ENCODE results near the gene CLIP2. TPM values are rescaled to one million over a fixed set of nuclear protein-coding genes. Genes with fewer than 3 reads are reported as not detected.

Gene CLIP2
- total and polyA plus RNA-seq, 2 donors = 19.7 to 19.9 TPM

GRCh38 chr7:74258639-74259038 is 30.6 kb upstream of the CLIP2 start:
- Histone ChIP-seq H3K4me3 (ENCODE audit: low read depth, low read length) (no peak overlapping the region), H3K4me1 (ENCODE audit: insufficient read depth) (no peaks in the 10 kb centered on the region), H3K27ac (ENCODE audit: low read depth) (no peak overlapping the region), H3K36me3 (ENCODE audit: insufficient read depth) (no peaks in the 10 kb centered on the region)
- WGBS = 71% methylated on average over 9 of the region's 9 CpGs
- no peak for DNase-seq (ENCODE audit: extremely low spot score)

DNA sequence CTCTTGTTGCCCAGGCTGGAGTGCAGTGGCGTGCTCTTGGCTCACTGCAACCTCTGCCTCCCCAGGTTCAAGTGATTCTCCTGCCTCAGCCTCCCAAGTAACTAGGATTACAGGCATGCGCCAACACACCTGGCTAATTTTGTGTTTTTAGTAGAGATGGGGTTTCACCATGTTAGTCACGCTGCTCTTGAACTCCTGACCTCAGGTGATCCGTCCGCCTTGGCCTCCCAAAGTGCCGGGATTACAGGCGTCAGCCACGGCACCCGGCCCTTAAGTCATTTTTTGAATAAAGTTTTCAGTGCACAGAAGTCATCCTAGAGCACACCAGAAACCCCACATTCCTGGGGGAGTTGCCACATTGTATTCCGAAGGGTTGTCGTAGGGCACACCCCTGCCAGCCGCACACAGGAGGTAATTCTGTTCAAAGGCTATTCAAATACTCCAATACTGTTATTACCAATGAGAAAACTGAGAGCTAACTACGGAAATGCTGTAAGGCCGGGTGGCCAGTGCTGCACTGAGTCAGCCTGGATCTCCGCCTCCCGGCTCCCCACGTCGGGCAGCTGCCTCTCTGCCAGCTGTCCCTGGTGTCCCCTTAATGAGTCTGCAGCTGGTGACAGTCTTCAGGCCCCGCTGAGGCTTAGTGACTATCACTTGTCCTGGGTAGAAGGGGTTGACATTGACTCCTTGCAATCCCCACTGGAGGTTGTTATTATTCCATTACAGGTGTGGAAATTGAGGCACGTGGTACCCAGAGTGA is 26.4 kb upstream of the CLIP2 start:
- Histone ChIP-seq H3K27ac (ENCODE audit: low read depth) (no peak overlapping the region), H3K36me3 (ENCODE audit: insufficient read depth) (no peaks in the 10 kb centered on the region), H3K4me3 (ENCODE audit: low read depth, low read length) (no peak overlapping the region), H3K4me1 (ENCODE audit: insufficient read depth) (no peaks in the 10 kb centered on the region)
- WGBS = 76% methylated on average over 20 of the region's 20 CpGs
- DNase-seq (ENCODE audit: extremely low spot score) = no peak

- Histone ChIP-seq H3K4me1 (ENCODE audit: insufficient read depth) (no peaks in the 10 kb centered on the region), H3K27ac (ENCODE audit: low read depth) (no peak overlapping the region), H3K4me3 (ENCODE audit: low read depth, low read length) (no peak overlapping the region), H3K36me3 (ENCODE audit: insufficient read depth) (no peaks in the 10 kb centered on the region)
- 75% methylated on average over 21 of the region's 21 CpGs for WGBS
- no peak for DNase-seq (ENCODE audit: extremely low spot score)
Measured at GRCh38 chr7:74263399-74264120, 25.6 kb upstream of the CLIP2 start.

- WGBS = 74% methylated on average over 7 of the region's 7 CpGs
- no peaks in the 10 kb centered on the region for H3K4me1 ChIP-seq (ENCODE audit: insufficient read depth)
- DNase-seq (ENCODE audit: extremely low spot score) = no peak
Measured at GRCh38 chr7:74266191-74266963, 22.8 kb upstream of the CLIP2 start.

GRCh38 chr7:74267756-74268565 is 21.2 kb upstream of the CLIP2 start:
- no peak for DNase-seq (ENCODE audit: extremely low spot score)
- 69% methylated on average over 13 of the region's 13 CpGs for WGBS
- no peak overlapping the region for H3K4me3 ChIP-seq (ENCODE audit: low read depth, low read length)
- no peak overlapping the region for H3K27ac ChIP-seq (ENCODE audit: low read depth)
- no peaks in the 10 kb centered on the region for H3K36me3 ChIP-seq (ENCODE audit: insufficient read depth)
- no peaks in the 10 kb centered on the region for H3K4me1 ChIP-seq (ENCODE audit: insufficient read depth)

More at GRCh38 chr7:74266191-74266963, 22.8 kb upstream of the CLIP2 start:
- Histone ChIP-seq H3K4me3 (ENCODE audit: low read depth, low read length) (no peak overlapping the region), H3K36me3 (ENCODE audit: insufficient read depth) (no peaks in the 10 kb centered on the region), H3K27ac (ENCODE audit: low read depth) (no peak overlapping the region)

GRCh38 chr7:74269757-74270277 is 19.4 kb upstream of the CLIP2 start:
- DNase-seq (ENCODE audit: extremely low spot score) = no peak
- Histone ChIP-seq H3K27ac (ENCODE audit: low read depth) (no peak overlapping the region), H3K4me1 (ENCODE audit: insufficient read depth) (no peaks in the 10 kb centered on the region), H3K4me3 (ENCODE audit: low read depth, low read length) (peak overlapping the region; percentile 67), H3K36me3 (ENCODE audit: insufficient read depth) (no peaks in the 10 kb centered on the region)
- WGBS = under 1% methylated on average over 17 of the region's 17 CpGs

- Histone ChIP-seq H3K27ac (ENCODE audit: low read depth) (no peak overlapping the region), H3K36me3 (ENCODE audit: insufficient read depth) (no peaks in the 10 kb centered on the region), H3K4me1 (ENCODE audit: insufficient read depth) (no peaks in the 10 kb centered on the region), H3K4me3 (ENCODE audit: low read depth, low read length) (no peak overlapping the region)
- WGBS = 76% methylated on average over 6 of the region's 6 CpGs
- no peak for DNase-seq (ENCODE audit: extremely low spot score)
Measured at GRCh38 chr7:74271742-74272141, 17.5 kb upstream of the CLIP2 start.

GRCh38 chr7:74272305-74273038 is 16.7 kb upstream of the CLIP2 start:
- DNase-seq (ENCODE audit: extremely low spot score) = no peak
- WGBS = 25% methylated on average over 10 of the region's 10 CpGs
- Histone ChIP-seq H3K4me3 (ENCODE audit: low read depth, low read length) (no peak overlapping the region), H3K4me1 (ENCODE audit: insufficient read depth) (no peaks in the 10 kb centered on the region), H3K27ac (ENCODE audit: low read depth) (peak overlapping the region; percentile 63), H3K36me3 (ENCODE audit: insufficient read depth) (no peaks in the 10 kb centered on the region)

GRCh38 chr7:74275401-74275881 is 13.8 kb upstream of the CLIP2 start:
- DNase-seq (ENCODE audit: extremely low spot score) = no peak
- Histone ChIP-seq H3K36me3 (ENCODE audit: insufficient read depth) (no peaks in the 10 kb centered on the region), H3K4me1 (ENCODE audit: insufficient read depth) (no peaks in the 10 kb centered on the region), H3K27ac (ENCODE audit: low read depth) (no peak overlapping the region), H3K4me3 (ENCODE audit: low read depth, low read length) (no peak overlapping the region)
- WGBS = 70% methylated on average over 6 of the region's 6 CpGs

- no peak overlapping the region for H3K4me3 ChIP-seq (ENCODE audit: low read depth, low read length)
- no peak for DNase-seq (ENCODE audit: extremely low spot score)
- no peaks in the 10 kb centered on the region for H3K36me3 ChIP-seq (ENCODE audit: insufficient read depth)
- no peaks in the 10 kb centered on the region for H3K4me1 ChIP-seq (ENCODE audit: insufficient read depth)
- WGBS = over 99% methylated on average over 4 of the region's 4 CpGs
- no peak overlapping the region for H3K27ac ChIP-seq (ENCODE audit: low read depth)
Measured at GRCh38 chr7:74277636-74278035, 11.6 kb upstream of the CLIP2 start.

GRCh38 chr7:74280985-74281384 is 8.2 kb upstream of the CLIP2 start:
- no peak for DNase-seq (ENCODE audit: extremely low spot score)
- Histone ChIP-seq H3K36me3 (ENCODE audit: insufficient read depth) (no peaks in the 10 kb centered on the region), H3K4me1 (ENCODE audit: insufficient read depth) (no peaks in the 10 kb centered on the region), H3K4me3 (ENCODE audit: low read depth, low read length) (no peak overlapping the region), H3K27ac (ENCODE audit: low read depth) (no peak overlapping the region)
- 94% methylated on average over 8 of the region's 8 CpGs for WGBS

GRCh38 chr7:74282748-74283459 is 6.3 kb upstream of the CLIP2 start:
- Histone ChIP-seq H3K36me3 (ENCODE audit: insufficient read depth) (no peaks in the 10 kb centered on the region), H3K4me3 (ENCODE audit: low read depth, low read length) (no peak overlapping the region), H3K4me1 (ENCODE audit: insufficient read depth) (no peaks in the 10 kb centered on the region), H3K27ac (ENCODE audit: low read depth) (no peak overlapping the region)
- no peak for DNase-seq (ENCODE audit: extremely low spot score)
- WGBS = 86% methylated on average over 14 of the region's 14 CpGs

Measured in urinary bladder (tissue), 4 donors.